Liver (tissue), 9 donors: ENCODE measurements around the gene AJAP1. TPM values are rescaled to one million over a fixed set of nuclear protein-coding genes. Genes with fewer than 3 reads are reported as not detected.

Experiments
- DNase-seq: peaks from one replicate; pipeline ENCODE4 v3.0.0-alpha.2; 2017; ENCODE audit warnings: low spot score
- H3K27ac ChIP-seq, 2 donors: one replicate each; pipeline ENCODE4 v1.7.0; 2013; ENCODE audit warnings: inconsistent platforms in 2 of 2, low read length in 2 of 2, control low read depth in 1 of 2, low read depth in 1 of 2, mild to moderate bottlenecking in 1 of 2
- H3K27me3 ChIP-seq, 4 donors: one replicate each; pipeline versions ENCODE4 v1.6.1 to v1.7.0; 2013; ENCODE audit warnings: low read length in 3 of 4, inconsistent platforms in 1 of 4, mild to moderate bottlenecking in 1 of 4, moderate library complexity in 1 of 4; ENCODE audit not compliant: control insufficient read depth in 4 of 4, insufficient read depth in 4 of 4
- H3K36me3 ChIP-seq, 4 donors: one replicate each; pipeline versions ENCODE4 v1.6.1 to v1.7.0; 2013; ENCODE audit warnings: low read length in 3 of 4, mild to moderate bottlenecking in 3 of 4, low read depth in 1 of 4, moderate library complexity in 1 of 4; ENCODE audit not compliant: control insufficient read depth in 4 of 4, insufficient read depth in 3 of 4
- H3K4me1 ChIP-seq, 4 donors: one replicate each; pipeline versions ENCODE4 v1.6.1 to v1.7.0; 2013; ENCODE audit warnings: low read length in 3 of 4, mild to moderate bottlenecking in 3 of 4, moderate library complexity in 1 of 4; ENCODE audit not compliant: control insufficient read depth in 4 of 4, insufficient read depth in 4 of 4
- H3K4me3 ChIP-seq, 3 donors: one replicate each; pipeline versions ENCODE4 v1.6.1 to v1.7.0; 2013; ENCODE audit warnings: low read length in 3 of 3, control low read depth in 1 of 3, low read depth in 1 of 3, mild to moderate bottlenecking in 1 of 3
- H3K9ac ChIP-seq, 2 donors: one replicate each; pipeline ENCODE4 v1.7.0; 2013; ENCODE audit warnings: low read length in 2 of 2, mild to moderate bottlenecking in 2 of 2, moderate library complexity in 2 of 2, control low read depth in 1 of 2, low read depth in 1 of 2
- H3K9me3 ChIP-seq, 4 donors: one replicate each; pipeline versions ENCODE4 v1.6.1 to v1.7.0; 2013; ENCODE audit warnings: low read length in 3 of 4; ENCODE audit not compliant: control insufficient read depth in 4 of 4
- EGR1 ChIP-seq, 2 donors: IDR thresholded peaks; 2 replicates each; pipeline ENCODE4 v1.6.1; 2016 to 2018; ENCODE audit warnings: antibody characterized with exemption in 2 of 2, low read depth in 2 of 2
- FOXA1 ChIP-seq: IDR thresholded peaks from 2 replicates; pipeline ENCODE4 v1.6.1; 2016; ENCODE audit warnings: antibody characterized with exemption
- FOXA2 ChIP-seq: IDR thresholded peaks from 2 replicates; pipeline ENCODE4 v1.6.1; 2016; ENCODE audit warnings: antibody characterized with exemption
- GABPA ChIP-seq, 2 donors: IDR thresholded peaks in 1 of 2; conservative IDR thresholded peaks in 1 of 2; 2 replicates each; pipeline ENCODE4 v1.6.1; 2016; ENCODE audit warnings: antibody characterized with exemption in 2 of 2, mild to moderate bottlenecking in 1 of 2, moderate library complexity in 1 of 2
- HNF4A ChIP-seq, 2 donors: conservative IDR thresholded peaks; 2 replicates each; pipeline ENCODE4 v1.6.1; 2016; ENCODE audit warnings: antibody characterized with exemption in 2 of 2, mild to moderate bottlenecking in 2 of 2
- HNF4G ChIP-seq: IDR thresholded peaks from 2 replicates; pipeline ENCODE4 v1.6.1; 2016; ENCODE audit warnings: antibody characterized with exemption
- JUND ChIP-seq, 2 donors: IDR thresholded peaks; 2 replicates each; pipeline ENCODE4 v1.6.1; 2016; ENCODE audit warnings: antibody characterized with exemption in 2 of 2
- NR2F2 ChIP-seq: IDR thresholded peaks from 2 replicates; pipeline ENCODE4 v1.6.1; 2016; ENCODE audit warnings: antibody characterized with exemption
- RAD21 ChIP-seq, 2 donors: IDR thresholded peaks; 2 replicates each; pipeline ENCODE4 v1.6.1; 2016; ENCODE audit warnings: antibody characterized with exemption in 2 of 2, mild to moderate bottlenecking in 2 of 2
- RXRA ChIP-seq, 2 donors: IDR thresholded peaks; 2 replicates each; pipeline ENCODE4 v1.6.1; 2017 to 2018; ENCODE audit warnings: antibody characterized with exemption in 2 of 2, mild to moderate bottlenecking in 1 of 2
- SP1 ChIP-seq: IDR thresholded peaks from 2 replicates; pipeline ENCODE4 v1.6.1; 2018; ENCODE audit warnings: antibody characterized with exemption, mild to moderate bottlenecking
- TAF1 ChIP-seq: conservative IDR thresholded peaks from 2 replicates; pipeline ENCODE4 v1.6.1; 2016; ENCODE audit warnings: antibody characterized with exemption, mild to moderate bottlenecking
- YY1 ChIP-seq: IDR thresholded peaks from 2 replicates; pipeline ENCODE4 v1.6.1; 2016; ENCODE audit warnings: antibody characterized with exemption, mild to moderate bottlenecking
- WGBS: extraction: QIAGEN DNeasy Blood & Tissue Kit; methylation state at CpG from one replicate; pipeline ENCODE4 v1.1.7; 2013; 5-methylcytosine and 5-hydroxymethylcytosine counted together
- polyA plus RNA-seq, 2 donors: library from polyadenylated mRNA; stranded (reverse) in 1 of 2; unstranded in 1 of 2; fragments of 200-250 nt in 1 of 2; fragments of >200 nt in 1 of 2; fragmentation: Nextera tagmentation in 1 of 2; extraction: Ambion mirVana in 1 of 2; gene quantifications; one replicate each; pipeline versions ENCODE4 v1.2.1 to v1.2.3, GENCODE V29; 2013 to 2015
- total RNA-seq, 2 donors: library from RNA; depleted of rRNA; stranded (reverse); fragments of >200 nt; gene quantifications; one replicate each; pipeline ENCODE4 v1.2.3, GENCODE V29; 2014
- TF ChIP-seq, protein P1 (sequence below): IDR thresholded peaks from 2 replicates; pipeline ENCODE4 v1.6.1; 2016; ENCODE audit warnings: antibody characterized with exemption
- TF ChIP-seq, protein P2 (sequence below): IDR thresholded peaks from 2 replicates; pipeline ENCODE4 v1.6.1; 2016; ENCODE audit warnings: antibody characterized with exemption
- TF ChIP-seq, protein P3 (sequence below): IDR thresholded peaks from 2 replicates; pipeline ENCODE4 v1.6.1; 2016; ENCODE audit warnings: antibody characterized with exemption
- TF ChIP-seq, protein P4 (sequence below): IDR thresholded peaks from 2 replicates; pipeline ENCODE4 v1.6.1; 2016; ENCODE audit warnings: antibody characterized with exemption, mild to moderate bottlenecking
- TF ChIP-seq, protein P5 (sequence below): fragments of 150-350 bp; IDR thresholded peaks from 2 replicates; pipeline ENCODE4 v1.5.1; 2017; ENCODE audit warnings: improper control_type of control experiment, low read depth, low read length; ENCODE audit not compliant: missing input control
- donor health status: healthy.
- donor health status: healthy.
- donor health status: healthy.
- donor health status: healthy.
- donor health status: healthy.

AJAP1 gene
- total and polyA plus RNA-seq, 4 donors = under 0.01 to 0.21 (median 0.08) TPM; not detected in 1

DNA sequence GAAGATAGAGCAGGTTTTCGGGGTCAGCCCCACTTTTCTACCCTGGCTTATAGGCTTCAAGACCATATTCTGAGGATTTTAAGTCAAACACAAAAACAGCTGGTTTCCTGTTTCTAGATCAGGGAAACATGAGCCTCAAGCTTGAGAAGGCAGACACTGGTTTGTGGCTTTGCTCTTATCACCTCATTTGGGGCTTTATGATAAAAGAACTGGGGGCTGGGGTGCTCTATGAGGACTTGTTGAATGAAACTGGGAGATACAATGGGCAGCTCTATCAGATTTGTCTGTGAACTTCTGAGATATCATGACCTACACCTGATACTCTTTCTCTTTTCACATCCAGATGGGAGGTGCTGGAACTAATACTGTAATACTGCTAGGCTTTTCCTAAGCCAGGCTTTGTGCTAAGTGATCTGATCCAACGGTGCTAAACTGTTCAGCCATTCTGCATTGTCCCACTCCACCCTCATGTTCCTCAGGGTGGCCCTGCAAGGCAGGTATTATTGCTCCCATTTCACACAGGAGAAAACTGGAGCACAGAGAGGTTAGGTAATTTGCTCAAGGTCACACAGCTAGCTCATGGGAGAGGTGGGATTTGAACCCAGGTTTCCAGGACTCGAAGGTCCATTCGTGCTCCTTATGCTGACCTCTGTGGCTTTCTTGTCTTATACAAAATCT lies 6.6 kb downstream of the AJAP1 start:
- 56% methylated on average over 4 of the region's 4 CpGs for WGBS
- no peak for DNase-seq
- Histone ChIP-seq H3K27me3 (peaks cover under 1 to 11% (median 5%) of the 10 kb centered on the region in 4 donors), H3K36me3 (no peaks in the 10 kb centered on the region), H3K9me3 (no peaks in the 10 kb centered on the region), H3K4me1 (peaks cover 0 to 4% (median 0%) of the 10 kb centered on the region in 4 donors), H3K27ac (no peak overlapping the region), H3K4me3 (no peak overlapping the region), H3K9ac (no peak overlapping the region)
- no peak for TF ChIP-seq HNF4A (conservative IDR thresholded peaks at IDR 0.05)
- no peak for TF ChIP-seq SP1
- TF ChIP-seq RAD21 (IDR thresholded peaks at IDR 0.05) = no peak
- TF ChIP-seq, protein P1, sequence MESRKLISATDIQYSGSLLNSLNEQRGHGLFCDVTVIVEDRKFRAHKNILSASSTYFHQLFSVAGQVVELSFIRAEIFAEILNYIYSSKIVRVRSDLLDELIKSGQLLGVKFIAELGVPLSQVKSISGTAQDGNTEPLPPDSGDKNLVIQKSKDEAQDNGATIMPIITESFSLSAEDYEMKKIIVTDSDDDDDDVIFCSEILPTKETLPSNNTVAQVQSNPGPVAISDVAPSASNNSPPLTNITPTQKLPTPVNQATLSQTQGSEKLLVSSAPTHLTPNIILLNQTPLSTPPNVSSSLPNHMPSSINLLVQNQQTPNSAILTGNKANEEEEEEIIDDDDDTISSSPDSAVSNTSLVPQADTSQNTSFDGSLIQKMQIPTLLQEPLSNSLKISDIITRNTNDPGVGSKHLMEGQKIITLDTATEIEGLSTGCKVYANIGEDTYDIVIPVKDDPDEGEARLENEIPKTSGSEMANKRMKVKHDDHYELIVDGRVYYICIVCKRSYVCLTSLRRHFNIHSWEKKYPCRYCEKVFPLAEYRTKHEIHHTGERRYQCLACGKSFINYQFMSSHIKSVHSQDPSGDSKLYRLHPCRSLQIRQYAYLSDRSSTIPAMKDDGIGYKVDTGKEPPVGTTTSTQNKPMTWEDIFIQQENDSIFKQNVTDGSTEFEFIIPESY = no peak
- TF ChIP-seq RXRA (IDR thresholded peaks at IDR 0.05) = no peak
- no peak for TF ChIP-seq HNF4G
- no peak for TF ChIP-seq FOXA1
- TF ChIP-seq FOXA2 = no peak
- TF ChIP-seq NR2F2 = no peak
- TF ChIP-seq, protein P2, sequence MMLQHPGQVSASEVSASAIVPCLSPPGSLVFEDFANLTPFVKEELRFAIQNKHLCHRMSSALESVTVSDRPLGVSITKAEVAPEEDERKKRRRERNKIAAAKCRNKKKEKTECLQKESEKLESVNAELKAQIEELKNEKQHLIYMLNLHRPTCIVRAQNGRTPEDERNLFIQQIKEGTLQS = no peak
- TF ChIP-seq YY1 = no peak
- TF ChIP-seq, protein P3, sequence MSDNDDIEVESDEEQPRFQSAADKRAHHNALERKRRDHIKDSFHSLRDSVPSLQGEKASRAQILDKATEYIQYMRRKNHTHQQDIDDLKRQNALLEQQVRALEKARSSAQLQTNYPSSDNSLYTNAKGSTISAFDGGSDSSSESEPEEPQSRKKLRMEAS = no peak
- TF ChIP-seq EGR1 (IDR thresholded peaks at IDR 0.05; ENCODE audit: low read depth in 2 of 2) = no peak
- no peak for TF ChIP-seq GABPA (IDR thresholded peaks at IDR 0.05 in 1 of 2, conservative IDR thresholded peaks at IDR 0.05 in 1 of 2)
- no peak for TF ChIP-seq JUND (IDR thresholded peaks at IDR 0.05)
- no peak for TF ChIP-seq TAF1
- TF ChIP-seq, protein P4, sequence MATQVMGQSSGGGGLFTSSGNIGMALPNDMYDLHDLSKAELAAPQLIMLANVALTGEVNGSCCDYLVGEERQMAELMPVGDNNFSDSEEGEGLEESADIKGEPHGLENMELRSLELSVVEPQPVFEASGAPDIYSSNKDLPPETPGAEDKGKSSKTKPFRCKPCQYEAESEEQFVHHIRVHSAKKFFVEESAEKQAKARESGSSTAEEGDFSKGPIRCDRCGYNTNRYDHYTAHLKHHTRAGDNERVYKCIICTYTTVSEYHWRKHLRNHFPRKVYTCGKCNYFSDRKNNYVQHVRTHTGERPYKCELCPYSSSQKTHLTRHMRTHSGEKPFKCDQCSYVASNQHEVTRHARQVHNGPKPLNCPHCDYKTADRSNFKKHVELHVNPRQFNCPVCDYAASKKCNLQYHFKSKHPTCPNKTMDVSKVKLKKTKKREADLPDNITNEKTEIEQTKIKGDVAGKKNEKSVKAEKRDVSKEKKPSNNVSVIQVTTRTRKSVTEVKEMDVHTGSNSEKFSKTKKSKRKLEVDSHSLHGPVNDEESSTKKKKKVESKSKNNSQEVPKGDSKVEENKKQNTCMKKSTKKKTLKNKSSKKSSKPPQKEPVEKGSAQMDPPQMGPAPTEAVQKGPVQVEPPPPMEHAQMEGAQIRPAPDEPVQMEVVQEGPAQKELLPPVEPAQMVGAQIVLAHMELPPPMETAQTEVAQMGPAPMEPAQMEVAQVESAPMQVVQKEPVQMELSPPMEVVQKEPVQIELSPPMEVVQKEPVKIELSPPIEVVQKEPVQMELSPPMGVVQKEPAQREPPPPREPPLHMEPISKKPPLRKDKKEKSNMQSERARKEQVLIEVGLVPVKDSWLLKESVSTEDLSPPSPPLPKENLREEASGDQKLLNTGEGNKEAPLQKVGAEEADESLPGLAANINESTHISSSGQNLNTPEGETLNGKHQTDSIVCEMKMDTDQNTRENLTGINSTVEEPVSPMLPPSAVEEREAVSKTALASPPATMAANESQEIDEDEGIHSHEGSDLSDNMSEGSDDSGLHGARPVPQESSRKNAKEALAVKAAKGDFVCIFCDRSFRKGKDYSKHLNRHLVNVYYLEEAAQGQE = no peak
- TF ChIP-seq, protein P5, sequence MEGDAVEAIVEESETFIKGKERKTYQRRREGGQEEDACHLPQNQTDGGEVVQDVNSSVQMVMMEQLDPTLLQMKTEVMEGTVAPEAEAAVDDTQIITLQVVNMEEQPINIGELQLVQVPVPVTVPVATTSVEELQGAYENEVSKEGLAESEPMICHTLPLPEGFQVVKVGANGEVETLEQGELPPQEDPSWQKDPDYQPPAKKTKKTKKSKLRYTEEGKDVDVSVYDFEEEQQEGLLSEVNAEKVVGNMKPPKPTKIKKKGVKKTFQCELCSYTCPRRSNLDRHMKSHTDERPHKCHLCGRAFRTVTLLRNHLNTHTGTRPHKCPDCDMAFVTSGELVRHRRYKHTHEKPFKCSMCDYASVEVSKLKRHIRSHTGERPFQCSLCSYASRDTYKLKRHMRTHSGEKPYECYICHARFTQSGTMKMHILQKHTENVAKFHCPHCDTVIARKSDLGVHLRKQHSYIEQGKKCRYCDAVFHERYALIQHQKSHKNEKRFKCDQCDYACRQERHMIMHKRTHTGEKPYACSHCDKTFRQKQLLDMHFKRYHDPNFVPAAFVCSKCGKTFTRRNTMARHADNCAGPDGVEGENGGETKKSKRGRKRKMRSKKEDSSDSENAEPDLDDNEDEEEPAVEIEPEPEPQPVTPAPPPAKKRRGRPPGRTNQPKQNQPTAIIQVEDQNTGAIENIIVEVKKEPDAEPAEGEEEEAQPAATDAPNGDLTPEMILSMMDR = no peak
